Measurements from ENCODE around the gene PITPNB.

Gene PITPNB

GRCh38 chr22:27879923-27880322, 39.1 kb downstream of the PITPNB start:
- H3K4me2 ChIP-seq (ENCODE audit: insufficient read depth, low read length), result no peak overlapping the region
- peak; percentile 78 for ATAC-seq (ENCODE audit: insufficient read depth, low read depth)
- H3K36me3 ChIP-seq (ENCODE audit: insufficient read depth, low read length), result peaks cover 58% of the 10 kb centered on the region
- peak; percentile 62 for TF ChIP-seq CTCF (IDR thresholded peaks at IDR 0.05; ENCODE audit: borderline replicate concordance, extremely low read depth, low read length, poor library complexity, severe bottlenecking)
- no peak for TF ChIP-seq EZH2 (IDR thresholded peaks at IDR 0.05; ENCODE audit: borderline replicate concordance, low read depth, low read length, severe bottlenecking)
- no peaks in the 10 kb centered on the region for H3K27me3 ChIP-seq (ENCODE audit: insufficient read depth, low read length, poor library complexity)
- H3K9me3 ChIP-seq (ENCODE audit: insufficient read depth, low read length, severe bottlenecking), result no peaks in the 10 kb centered on the region
- H3K9ac ChIP-seq (ENCODE audit: low read depth, low read length), result no peak overlapping the region
- H3K79me2 ChIP-seq (ENCODE audit: insufficient read depth, low read length), result peaks cover 92% of the 10 kb centered on the region
- H3K4me3 ChIP-seq (ENCODE audit: low read depth in 1 of 2, low read length in 2 of 2), result no peak overlapping the region
- no peak overlapping the region for H3K27ac ChIP-seq (ENCODE audit: low read length)
- no peaks in the 10 kb centered on the region for H3K4me1 ChIP-seq (ENCODE audit: insufficient read depth, low read length)
- peaks cover 48% of the 10 kb centered on the region for H4K20me1 ChIP-seq (ENCODE audit: insufficient read depth, low read length)
- no peak overlapping the region for H2AFZ ChIP-seq (ENCODE audit: low read depth, low read length)
- peak; percentile 19 for DNase-seq

GRCh38 chr22:27878541-27878940, 40.5 kb downstream of the PITPNB start:
- peaks cover 47% of the 10 kb centered on the region for H4K20me1 ChIP-seq (ENCODE audit: insufficient read depth, low read length)
- TF ChIP-seq EZH2 (IDR thresholded peaks at IDR 0.05; ENCODE audit: borderline replicate concordance, low read depth, low read length, severe bottlenecking) (no peak), CTCF (IDR thresholded peaks at IDR 0.05; ENCODE audit: borderline replicate concordance, extremely low read depth, low read length, poor library complexity, severe bottlenecking) (no peak)
- DNase-seq, result no peak
- H3K9me3 ChIP-seq (ENCODE audit: insufficient read depth, low read length, severe bottlenecking), result no peaks in the 10 kb centered on the region
- no peak overlapping the region for H3K4me3 ChIP-seq (ENCODE audit: low read depth in 1 of 2, low read length in 2 of 2)
- no peak overlapping the region for H3K27ac ChIP-seq (ENCODE audit: low read length)
- H3K4me1 ChIP-seq (ENCODE audit: insufficient read depth, low read length), result no peaks in the 10 kb centered on the region
- no peak overlapping the region for H3K9ac ChIP-seq (ENCODE audit: low read depth, low read length)
- H3K27me3 ChIP-seq (ENCODE audit: insufficient read depth, low read length, poor library complexity), result no peaks in the 10 kb centered on the region
- no peak overlapping the region for H3K4me2 ChIP-seq (ENCODE audit: insufficient read depth, low read length)
- ATAC-seq (ENCODE audit: insufficient read depth, low read depth), result no peak
- no peak overlapping the region for H2AFZ ChIP-seq (ENCODE audit: low read depth, low read length)
- peaks cover 86% of the 10 kb centered on the region for H3K79me2 ChIP-seq (ENCODE audit: insufficient read depth, low read length)
- peaks cover 58% of the 10 kb centered on the region for H3K36me3 ChIP-seq (ENCODE audit: insufficient read depth, low read length)

- H3K27me3 ChIP-seq (ENCODE audit: insufficient read depth, low read length, poor library complexity), result no peaks in the 10 kb centered on the region
- no peak overlapping the region for H3K27ac ChIP-seq (ENCODE audit: low read length)
- H3K4me1 ChIP-seq (ENCODE audit: insufficient read depth, low read length), result no peaks in the 10 kb centered on the region
- no peak overlapping the region for H3K4me2 ChIP-seq (ENCODE audit: insufficient read depth, low read length)
- no peaks in the 10 kb centered on the region for H3K9me3 ChIP-seq (ENCODE audit: insufficient read depth, low read length, severe bottlenecking)
- DNase-seq (no peak), ATAC-seq (ENCODE audit: insufficient read depth, low read depth) (no peak)
- no peak overlapping the region for H3K9ac ChIP-seq (ENCODE audit: low read depth, low read length)
- TF ChIP-seq EZH2 (IDR thresholded peaks at IDR 0.05; ENCODE audit: borderline replicate concordance, low read depth, low read length, severe bottlenecking) (no peak), CTCF (IDR thresholded peaks at IDR 0.05; ENCODE audit: borderline replicate concordance, extremely low read depth, low read length, poor library complexity, severe bottlenecking) (no peak)
- peaks cover 78% of the 10 kb centered on the region for H3K79me2 ChIP-seq (ENCODE audit: insufficient read depth, low read length)
- H3K36me3 ChIP-seq (ENCODE audit: insufficient read depth, low read length), result peaks cover 61% of the 10 kb centered on the region
- no peak overlapping the region for H3K4me3 ChIP-seq (ENCODE audit: low read depth in 1 of 2, low read length in 2 of 2)
- peaks cover 41% of the 10 kb centered on the region; the same call in 1 of the 2 replicates for H4K20me1 ChIP-seq (ENCODE audit: insufficient read depth, low read length)
- H2AFZ ChIP-seq (ENCODE audit: low read depth, low read length), result no peak overlapping the region
Measured at GRCh38 chr22:27877501-27877900, 41.6 kb downstream of the PITPNB start.

- no peak overlapping the region for H2AFZ ChIP-seq (ENCODE audit: low read depth, low read length)
- no peak overlapping the region for H3K4me2 ChIP-seq (ENCODE audit: insufficient read depth, low read length)
- peaks cover 65% of the 10 kb centered on the region for H3K36me3 ChIP-seq (ENCODE audit: insufficient read depth, low read length)
- H3K4me1 ChIP-seq (ENCODE audit: insufficient read depth, low read length), result no peaks in the 10 kb centered on the region
- no peaks in the 10 kb centered on the region for H3K9me3 ChIP-seq (ENCODE audit: insufficient read depth, low read length, severe bottlenecking)
- no peak overlapping the region for H3K9ac ChIP-seq (ENCODE audit: low read depth, low read length)
- TF ChIP-seq EZH2 (IDR thresholded peaks at IDR 0.05; ENCODE audit: borderline replicate concordance, low read depth, low read length, severe bottlenecking), result no peak
- TF ChIP-seq CTCF (IDR thresholded peaks at IDR 0.05; ENCODE audit: borderline replicate concordance, extremely low read depth, low read length, poor library complexity, severe bottlenecking), result no peak
- H3K27ac ChIP-seq (ENCODE audit: low read length), result no peak overlapping the region
- peaks cover 40% of the 10 kb centered on the region; the same call in 1 of the 2 replicates for H4K20me1 ChIP-seq (ENCODE audit: insufficient read depth, low read length)
- ATAC-seq (ENCODE audit: insufficient read depth, low read depth) (no peak), DNase-seq (no peak)
- no peak overlapping the region for H3K4me3 ChIP-seq (ENCODE audit: low read depth in 1 of 2, low read length in 2 of 2)
- H3K79me2 ChIP-seq (ENCODE audit: insufficient read depth, low read length), result peaks cover 72% of the 10 kb centered on the region
- no peaks in the 10 kb centered on the region for H3K27me3 ChIP-seq (ENCODE audit: insufficient read depth, low read length, poor library complexity)
Measured at GRCh38 chr22:27876684-27877083, 42.4 kb downstream of the PITPNB start.

All from DND-41 (cell line).